K562 (cell line): ENCODE results near the gene MIEF1. TPM values are rescaled to one million over a fixed set of nuclear protein-coding genes. Genes with fewer than 3 reads are reported as not detected.
A peak's percentile ranks its signal among the peaks of the same experiment; 100 is the strongest.

Source experiments
- ATAC-seq: fragments of 200-7000 bp; cut with Tn5 transposase; 3 replicates; pipeline ENCODE4 v1.9.1; 2020; ENCODE audit warnings: moderate library complexity
- BruUV-seq: library from RNA; stranded (reverse); fragments of 400-500 nt; replicated peaks from 2 replicates; lab custom pipeline; 2021; lab: Mats Ljungman, UMichigan
- CTCF ChIA-PET: fragments of 300-600 bp; formaldehyde crosslinking; extraction: SDS; loops from one replicate; lab custom pipeline; 2021; ENCODE audit warnings: low intra/inter-chr PET ratio; lab: Yijun Ruan, JAX
- POLR2A ChIA-PET: fragments of 300-600, 350-650 bp; sonication (Branson Sonifier 250); formaldehyde crosslinking; extraction: SDS; loops from one replicate; lab custom pipeline; 2021; ENCODE audit warnings: antibody characterized with exemption, inconsistent platforms; lab: Yijun Ruan, JAX
- DNase-seq, 4 experiments: peaks; one replicate each; pipeline versions ENCODE4 v3.0.0 to v3.0.0-alpha.2; 2011 to 2018; ENCODE audit warnings: low spot score in 3 of 4, mixed read lengths in 3 of 4; ENCODE audit errors: extremely low read depth in 1 of 4
- FAIRE-seq: peaks from 2 replicates; lab custom pipeline; 2011; peaks lifted over from hg19 to GRCh38; lab: Jason Lieb, UNC
- H2AFZ ChIP-seq: 2 replicates; pipeline ENCODE4 v1.6.0; 2011; ENCODE audit warnings: low read depth, low read length, control low read depth, inconsistent platforms
- H3K27ac ChIP-seq: fragments of 200-600 bp; 3 replicates; pipeline ENCODE4 v1.8.0; 2011; ENCODE audit warnings: low read depth, mild to moderate bottlenecking, control low read depth, inconsistent platforms, low read length, moderate library complexity, mixed read lengths; ENCODE audit errors: extremely low read depth
- H3K27me3 ChIP-seq, 2 experiments: fragments of 300-600 bp in 1 of 2; 2 replicates in 1 of 2; 3 replicates in 1 of 2; pipeline versions ENCODE4 v1.6.0 to v1.8.0; 2011; ENCODE audit warnings: inconsistent platforms in 2 of 2, low read length in 2 of 2, mild to moderate bottlenecking in 1 of 2, mixed read lengths in 1 of 2, moderate library complexity in 1 of 2; ENCODE audit not compliant: control insufficient read depth in 2 of 2, insufficient read depth in 2 of 2
- H3K36me3 ChIP-seq: fragments of 300-600 bp; 3 replicates; pipeline ENCODE4 v1.8.0; 2011; ENCODE audit warnings: mild to moderate bottlenecking, low read length, inconsistent platforms; ENCODE audit not compliant: control insufficient read depth, insufficient read depth
- H3K4me1 ChIP-seq, 2 experiments: fragments of 200-600 bp in 1 of 2; replicated peaks in 1 of 2; 2 replicates in 1 of 2; 3 replicates in 1 of 2; pipeline versions ENCODE4 v1.5.1 to v1.8.0; 2011; ENCODE audit warnings: inconsistent platforms in 2 of 2, low read length in 2 of 2, mild to moderate bottlenecking in 1 of 2, mixed read lengths in 1 of 2, moderate library complexity in 1 of 2; ENCODE audit not compliant: control insufficient read depth in 2 of 2, insufficient read depth in 2 of 2
- H3K4me2 ChIP-seq: 2 replicates; pipeline ENCODE4 v1.6.1; 2011; ENCODE audit warnings: low read length, control low read depth, inconsistent platforms, mixed read lengths; ENCODE audit not compliant: insufficient read depth
- H3K4me3 ChIP-seq: fragments of 200-600 bp; sonication (generic), shearing (Covaris generic); 2 replicates; pipeline ENCODE4 v1.5.1; 2016; ENCODE audit warnings: control low read depth, inconsistent platforms
- H3K79me2 ChIP-seq: fragments of 200-600 bp; 3 replicates; pipeline ENCODE4 v1.8.0; 2011; ENCODE audit warnings: low read length, inconsistent platforms; ENCODE audit not compliant: control insufficient read depth, insufficient read depth
- H3K9ac ChIP-seq, 2 experiments: 2 replicates each; pipeline versions ENCODE4 v1.6.0 to v1.6.1; 2011; ENCODE audit warnings: low read depth in 2 of 2, low read length in 2 of 2, control low read depth in 1 of 2, inconsistent platforms in 1 of 2, mild to moderate bottlenecking in 1 of 2, mixed read lengths in 1 of 2; ENCODE audit not compliant: insufficient read depth in 1 of 2
- H3K9me1 ChIP-seq: one replicate; pipeline ENCODE4 v1.6.0; 2011; ENCODE audit warnings: inconsistent platforms, mild to moderate bottlenecking, low read length, moderate library complexity; ENCODE audit not compliant: control insufficient read depth, insufficient read depth
- H3K9me3 ChIP-seq: replicated peaks from 2 replicates; pipeline ENCODE4 v1.5.1; 2011; ENCODE audit warnings: low read depth, low read length, inconsistent platforms; ENCODE audit not compliant: control insufficient read depth, insufficient read depth
- H4K20me1 ChIP-seq: replicated peaks from 2 replicates; pipeline ENCODE4 v1.6.1; 2011; ENCODE audit warnings: low read length, inconsistent platforms, mixed read lengths; ENCODE audit not compliant: control insufficient read depth, insufficient read depth
- ELF1 ChIP-seq: fragments of 200-800 bp; sonication (Bioruptor generic); IDR thresholded peaks from 2 replicates; pipeline ENCODE4 v1.6.1; 2016; ENCODE audit warnings: missing genetic modification characterization, missing compliant biosample characterization
- NFE2L1 ChIP-seq: fragments of 450-650 bp; IDR thresholded peaks from 2 replicates; pipeline ENCODE4 v1.6.1; 2016; ENCODE audit warnings: missing genetic modification characterization, low read depth, mild to moderate bottlenecking, missing compliant biosample characterization, moderate library complexity, borderline replicate concordance
- PHF8 ChIP-seq: fragments of 200-600 bp; sonication (generic); IDR thresholded peaks from 2 replicates; pipeline ENCODE4 v1.6.1; 2012; ENCODE audit warnings: mixed run types, mild to moderate bottlenecking, inconsistent platforms, low read length, moderate library complexity, borderline replicate concordance
- PML ChIP-seq: IDR thresholded peaks from 2 replicates; pipeline ENCODE4 v1.6.1; 2012; ENCODE audit warnings: low read length, inconsistent platforms
- WGBS: fragments of 100-300 bp; shearing (Covaris generic); methylation state at CpG from one replicate; pipeline ENCODE4 v1.1.6; 2016; ENCODE audit warnings: low coverage, mixed read lengths; ENCODE audit not compliant: insufficient coverage; ENCODE audit errors: missing lambda C conversion rate; 5-methylcytosine and 5-hydroxymethylcytosine counted together
- in situ Hi-C: fragments of 300-500 bp; cut with MboI; formaldehyde crosslinking; loops from 4 replicates; pipeline ENCODE4 v1.15.0; 2018; ENCODE audit warnings: inconsistent platforms, mixed read lengths
- intact Hi-C: fragments of 100-400 bp; cut with micrococcal nuclease; formaldehyde crosslinking; loops from 2 replicates; pipeline ENCODE4 v1.14.2; 2022
- polyA plus RNA-seq, 8 experiments: library from polyadenylated mRNA; depleted of rRNA in 4 of 8; stranded (reverse) in 5 of 8; unstranded in 3 of 8; fragments of >200 nt; fragmentation: Nextera tagmentation in 2 of 8; fragmentation: Illumina TruSeq in 1 of 8; extraction: Ambion mirVana in 2 of 8; extraction: Trizol in 1 of 8; gene quantifications; 2 replicates each; pipeline versions ENCODE4 v1.2.1 to v1.2.3, GENCODE V29; 2011 to 2014; ENCODE audit warnings: inconsistent platforms in 1 of 8, missing spikeins in 1 of 8
- total RNA-seq, 7 experiments: library from RNA; depleted of rRNA in 6 of 7; stranded (reverse); fragments of >200 nt in 6 of 7; fragmentation: Illumina TruSeq in 2 of 7; extraction: Trizol in 2 of 7; gene quantifications; 2 replicates each; pipeline versions ENCODE4 v1.2.1 to v1.2.3, GENCODE V29; 2011 to 2021; ENCODE audit warnings: low replicate concordance in 1 of 7
- TF ChIP-seq, protein P1 (sequence below), 2 experiments: fragments of 450-650 bp; IDR thresholded peaks; 2 replicates each; pipeline ENCODE4 v1.6.1; 2016
- TF ChIP-seq, protein P2 (sequence below): sonication (generic); formaldehyde crosslinking; IDR thresholded peaks from 2 replicates; pipeline ENCODE4 v1.8.1; 2023; ENCODE audit warnings: mild to moderate bottlenecking, missing genetic modification reagents
- TF ChIP-seq, protein P3 (sequence below): fragments of 450-650 bp; formaldehyde crosslinking; conservative IDR thresholded peaks from 2 replicates; pipeline ENCODE4 v1.4.0; 2022; ENCODE audit warnings: mild to moderate bottlenecking, missing genetic modification characterization
- TF ChIP-seq, protein P4 (sequence below): sonication (generic); formaldehyde crosslinking; IDR thresholded peaks from 2 replicates; pipeline ENCODE4 v1.8.0; 2022; ENCODE audit warnings: mild to moderate bottlenecking, low read depth, missing genetic modification reagents

Gene MIEF1
- total and polyA plus RNA-seq, 9 of the 15 experiments (the other 6 are each of a cell fraction or from before 2014, with no cell fraction given): 10.9 to 51.8 (median 25.5) TPM

DNA sequence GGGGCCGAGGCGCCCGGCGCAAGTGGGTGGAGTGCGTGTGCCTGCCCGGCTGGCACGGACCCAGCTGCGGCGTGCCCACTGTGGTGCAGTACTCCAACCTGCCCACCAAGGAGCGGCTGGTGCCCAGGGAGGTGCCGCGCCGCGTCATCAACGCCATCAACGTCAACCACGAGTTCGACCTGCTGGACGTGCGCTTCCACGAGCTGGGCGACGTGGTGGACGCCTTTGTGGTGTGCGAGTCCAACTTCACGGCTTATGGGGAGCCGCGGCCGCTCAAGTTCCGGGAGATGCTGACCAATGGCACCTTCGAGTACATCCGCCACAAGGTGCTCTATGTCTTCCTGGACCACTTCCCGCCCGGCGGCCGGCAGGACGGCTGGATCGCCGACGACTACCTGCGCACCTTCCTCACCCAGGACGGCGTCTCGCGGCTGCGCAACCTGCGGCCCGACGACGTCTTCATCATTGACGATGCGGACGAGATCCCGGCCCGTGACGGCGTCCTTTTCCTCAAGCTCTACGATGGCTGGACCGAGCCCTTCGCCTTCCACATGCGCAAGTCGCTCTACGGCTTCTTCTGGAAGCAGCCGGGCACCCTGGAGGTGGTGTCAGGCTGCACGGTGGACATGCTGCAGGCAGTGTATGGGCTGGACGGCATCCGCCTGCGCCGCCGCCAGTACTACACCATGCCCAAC lies 14.1 kb upstream of the MIEF1 start (continued):
- TF ChIP-seq, protein P1, sequence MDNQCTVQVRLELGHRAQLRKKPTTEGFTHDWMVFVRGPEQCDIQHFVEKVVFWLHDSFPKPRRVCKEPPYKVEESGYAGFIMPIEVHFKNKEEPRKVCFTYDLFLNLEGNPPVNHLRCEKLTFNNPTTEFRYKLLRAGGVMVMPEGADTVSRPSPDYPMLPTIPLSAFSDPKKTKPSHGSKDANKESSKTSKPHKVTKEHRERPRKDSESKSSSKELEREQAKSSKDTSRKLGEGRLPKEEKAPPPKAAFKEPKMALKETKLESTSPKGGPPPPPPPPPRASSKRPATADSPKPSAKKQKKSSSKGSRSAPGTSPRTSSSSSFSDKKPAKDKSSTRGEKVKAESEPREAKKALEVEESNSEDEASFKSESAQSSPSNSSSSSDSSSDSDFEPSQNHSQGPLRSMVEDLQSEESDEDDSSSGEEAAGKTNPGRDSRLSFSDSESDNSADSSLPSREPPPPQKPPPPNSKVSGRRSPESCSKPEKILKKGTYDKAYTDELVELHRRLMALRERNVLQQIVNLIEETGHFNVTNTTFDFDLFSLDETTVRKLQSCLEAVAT (IDR thresholded peaks at IDR 0.05): peak in 1 of 2 experiments; percentile 31; a peak in 1 of 4 replicates
- TF ChIP-seq, protein P2, sequence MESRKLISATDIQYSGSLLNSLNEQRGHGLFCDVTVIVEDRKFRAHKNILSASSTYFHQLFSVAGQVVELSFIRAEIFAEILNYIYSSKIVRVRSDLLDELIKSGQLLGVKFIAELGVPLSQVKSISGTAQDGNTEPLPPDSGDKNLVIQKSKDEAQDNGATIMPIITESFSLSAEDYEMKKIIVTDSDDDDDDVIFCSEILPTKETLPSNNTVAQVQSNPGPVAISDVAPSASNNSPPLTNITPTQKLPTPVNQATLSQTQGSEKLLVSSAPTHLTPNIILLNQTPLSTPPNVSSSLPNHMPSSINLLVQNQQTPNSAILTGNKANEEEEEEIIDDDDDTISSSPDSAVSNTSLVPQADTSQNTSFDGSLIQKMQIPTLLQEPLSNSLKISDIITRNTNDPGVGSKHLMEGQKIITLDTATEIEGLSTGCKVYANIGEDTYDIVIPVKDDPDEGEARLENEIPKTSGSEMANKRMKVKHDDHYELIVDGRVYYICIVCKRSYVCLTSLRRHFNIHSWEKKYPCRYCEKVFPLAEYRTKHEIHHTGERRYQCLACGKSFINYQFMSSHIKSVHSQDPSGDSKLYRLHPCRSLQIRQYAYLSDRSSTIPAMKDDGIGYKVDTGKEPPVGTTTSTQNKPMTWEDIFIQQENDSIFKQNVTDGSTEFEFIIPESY (CRISPR knock-in tag): peak; percentile 81

DNA sequence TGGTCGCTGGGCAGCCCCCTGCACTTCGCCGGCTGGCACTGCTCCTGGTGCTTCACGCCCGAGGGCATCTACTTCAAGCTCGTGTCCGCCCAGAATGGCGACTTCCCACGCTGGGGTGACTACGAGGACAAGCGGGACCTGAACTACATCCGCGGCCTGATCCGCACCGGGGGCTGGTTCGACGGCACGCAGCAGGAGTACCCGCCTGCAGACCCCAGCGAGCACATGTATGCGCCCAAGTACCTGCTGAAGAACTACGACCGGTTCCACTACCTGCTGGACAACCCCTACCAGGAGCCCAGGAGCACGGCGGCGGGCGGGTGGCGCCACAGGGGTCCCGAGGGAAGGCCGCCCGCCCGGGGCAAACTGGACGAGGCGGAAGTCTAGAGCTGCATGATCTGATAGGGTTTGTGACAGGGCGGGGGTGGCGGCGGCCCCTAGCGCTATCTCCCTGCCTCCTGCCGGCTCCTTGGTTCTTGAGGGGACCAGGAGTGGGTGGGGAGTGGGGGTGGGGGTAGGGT lies 13.5 kb upstream of the MIEF1 start:
- Histone ChIP-seq H3K27ac (peak overlapping the region; percentile 73), H4K20me1 (no peaks in the 10 kb centered on the region), H2AFZ (peak overlapping the region; percentile 81), H3K4me1 (peaks cover 29 to 52% of the 10 kb centered on the region in 2 experiments), H3K9me1 (no peaks in the 10 kb centered on the region), H3K4me3 (no peak overlapping the region), H3K79me2 (peaks cover 26% of the 10 kb centered on the region; the same call in 2 of the 3 replicates), H3K27me3 (no peaks in the 10 kb centered on the region), H3K9me3 (no peaks in the 10 kb centered on the region), H3K4me2 (peak overlapping the region; percentile 73), H3K36me3 (peaks cover 10% of the 10 kb centered on the region; the same call in 1 of the 3 replicates), H3K9ac (peak overlapping the region; percentile 25 to 83; a peak in 3 of 4 replicates)
- ATAC-seq (peak; percentile 80), FAIRE-seq (no peak), DNase-seq (peak; percentile 84 to 87 (median 87))
- ChIA-PET POLR2A (interaction anchor here (0.6 to 1.5 kb wide), 3 partner anchors 26 to 169 kb away, joined by 3 to 6 read pairs (median 3); partner anchors contain the start of gene RPL3), CTCF (no interaction called here)
- BruUV-seq: no TSS peak
- in situ Hi-C loops: no loop called here
- intact Hi-C loops: no loop called here
- 20% methylated on average over 17 of the region's 39 CpGs for WGBS
- TF ChIP-seq, protein P3, sequence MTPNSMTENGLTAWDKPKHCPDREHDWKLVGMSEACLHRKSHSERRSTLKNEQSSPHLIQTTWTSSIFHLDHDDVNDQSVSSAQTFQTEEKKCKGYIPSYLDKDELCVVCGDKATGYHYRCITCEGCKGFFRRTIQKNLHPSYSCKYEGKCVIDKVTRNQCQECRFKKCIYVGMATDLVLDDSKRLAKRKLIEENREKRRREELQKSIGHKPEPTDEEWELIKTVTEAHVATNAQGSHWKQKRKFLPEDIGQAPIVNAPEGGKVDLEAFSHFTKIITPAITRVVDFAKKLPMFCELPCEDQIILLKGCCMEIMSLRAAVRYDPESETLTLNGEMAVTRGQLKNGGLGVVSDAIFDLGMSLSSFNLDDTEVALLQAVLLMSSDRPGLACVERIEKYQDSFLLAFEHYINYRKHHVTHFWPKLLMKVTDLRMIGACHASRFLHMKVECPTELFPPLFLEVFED: no peak
- TF ChIP-seq PML: no peak
- peak; percentile 35; the same call in 1 of the 2 replicates for TF ChIP-seq ELF1 (tag)
- TF ChIP-seq PHF8: peak; percentile 14; the same call in 1 of the 2 replicates
- TF ChIP-seq, protein P4, sequence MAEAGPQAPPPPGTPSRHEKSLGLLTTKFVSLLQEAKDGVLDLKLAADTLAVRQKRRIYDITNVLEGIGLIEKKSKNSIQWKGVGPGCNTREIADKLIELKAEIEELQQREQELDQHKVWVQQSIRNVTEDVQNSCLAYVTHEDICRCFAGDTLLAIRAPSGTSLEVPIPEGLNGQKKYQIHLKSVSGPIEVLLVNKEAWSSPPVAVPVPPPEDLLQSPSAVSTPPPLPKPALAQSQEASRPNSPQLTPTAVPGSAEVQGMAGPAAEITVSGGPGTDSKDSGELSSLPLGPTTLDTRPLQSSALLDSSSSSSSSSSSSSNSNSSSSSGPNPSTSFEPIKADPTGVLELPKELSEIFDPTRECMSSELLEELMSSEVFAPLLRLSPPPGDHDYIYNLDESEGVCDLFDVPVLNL (CRISPR knock-in tag): no peak
- no peak for TF ChIP-seq NFE2L1 (tag)
